ENCODE data around the gene C4orf36. TPM values are rescaled to one million over a fixed set of nuclear protein-coding genes. Genes with fewer than 3 reads are reported as not detected.

The C4orf36 gene
- total RNA-seq, 1 donor from 2014 or later: 1.3 TPM

- Mint-ChIP-seq H3K36me3 (no peaks in the 10 kb centered on the region), H3K9me3 (no peaks in the 10 kb centered on the region), H3K27me3 (no peaks in the 10 kb centered on the region), H3K4me1 (ENCODE audit: unreplicated experiment) (peaks cover 35% of the 10 kb centered on the region), H3K27ac (peak overlapping the region; percentile 96), H3K4me3 (peak overlapping the region; percentile 93)
- DNase-seq (ENCODE audit: extremely low spot score, unreplicated experiment): no peak
- no peak for TF ChIP-seq CTCF (conservative IDR thresholded peaks at IDR 0.05)
Measured at GRCh38 chr4:86935853-86936733, 43.9 kb upstream of the C4orf36 start.

GRCh38 chr4:86935566-86935852 is 43.3 kb upstream of the C4orf36 start:
- Mint-ChIP-seq H3K4me3 (peak overlapping the region; percentile 93), H3K9me3 (no peaks in the 10 kb centered on the region), H3K27ac (peak overlapping the region; percentile 96), H3K27me3 (no peaks in the 10 kb centered on the region), H3K36me3 (no peaks in the 10 kb centered on the region), H3K4me1 (ENCODE audit: unreplicated experiment) (peaks cover 35% of the 10 kb centered on the region)
- no peak for DNase-seq (ENCODE audit: extremely low spot score, unreplicated experiment)
- TF ChIP-seq CTCF (conservative IDR thresholded peaks at IDR 0.05): no peak

GRCh38 chr4:86934771-86935565 is 42.7 kb upstream of the C4orf36 start, which contains the start of gene AFF1:
Gene AFF1, plus strand, starts transcription at chr4:86935011. Its CDS starts 13,523 bp downstream, at chr4:86948534.
- Mint-ChIP-seq H3K36me3 (no peaks in the 10 kb centered on the region), H3K27me3 (no peaks in the 10 kb centered on the region), H3K27ac (peak within 1 kb of the TSS; percentile 96), H3K9me3 (no peaks in the 10 kb centered on the region), H3K4me1 (ENCODE audit: unreplicated experiment) (peaks cover 32% of the 10 kb centered on the region), H3K4me3 (peak within 1 kb of the TSS; percentile 93)
- TF ChIP-seq CTCF (conservative IDR thresholded peaks at IDR 0.05): peak; percentile 46
- DNase-seq (ENCODE audit: extremely low spot score, unreplicated experiment): peak; percentile 92

- Mint-ChIP-seq H3K4me1 (ENCODE audit: unreplicated experiment) (peaks cover 24% of the 10 kb centered on the region), H3K9me3 (no peaks in the 10 kb centered on the region), H3K27me3 (no peaks in the 10 kb centered on the region), H3K27ac (peak overlapping the region; percentile 92), H3K36me3 (no peaks in the 10 kb centered on the region), H3K4me3 (peak overlapping the region; percentile 84)
- no peak for TF ChIP-seq CTCF (conservative IDR thresholded peaks at IDR 0.05)
- DNase-seq (ENCODE audit: extremely low spot score, unreplicated experiment): no peak
Measured at GRCh38 chr4:86934147-86934770, 42.0 kb upstream of the C4orf36 start.

GRCh38 chr4:86928400-86929255 is 36.4 kb upstream of the C4orf36 start:
- peaks cover 4% of the 10 kb centered on the region for H3K36me3 Mint-ChIP-seq
- H3K4me3 Mint-ChIP-seq: peak overlapping the region; percentile 15
- H3K9me3 Mint-ChIP-seq: peaks cover 6% of the 10 kb centered on the region
- TF ChIP-seq CTCF (conservative IDR thresholded peaks at IDR 0.05): no peak
- H3K27me3 Mint-ChIP-seq: no peaks in the 10 kb centered on the region
- peaks cover 9% of the 10 kb centered on the region for H3K4me1 Mint-ChIP-seq (ENCODE audit: unreplicated experiment)
- peak overlapping the region; percentile 96 for H3K27ac Mint-ChIP-seq
- no peak for DNase-seq (ENCODE audit: extremely low spot score, unreplicated experiment)
